ENCODE data around the gene TDRD7.

Gene TDRD7

GRCh38 chr9:97411789-97412625 is at the start of gene TDRD7:
Gene TDRD7 (plus strand): TSS chr9:97412096. CDS start chr9:97428466, 16,370 bp downstream.
- peak; percentile 90 to 94 for DNase-seq

GRCh38 chr9:97362777-97363545 is 48.9 kb upstream of the TDRD7 start:
- DNase-seq = no peak

DNA sequence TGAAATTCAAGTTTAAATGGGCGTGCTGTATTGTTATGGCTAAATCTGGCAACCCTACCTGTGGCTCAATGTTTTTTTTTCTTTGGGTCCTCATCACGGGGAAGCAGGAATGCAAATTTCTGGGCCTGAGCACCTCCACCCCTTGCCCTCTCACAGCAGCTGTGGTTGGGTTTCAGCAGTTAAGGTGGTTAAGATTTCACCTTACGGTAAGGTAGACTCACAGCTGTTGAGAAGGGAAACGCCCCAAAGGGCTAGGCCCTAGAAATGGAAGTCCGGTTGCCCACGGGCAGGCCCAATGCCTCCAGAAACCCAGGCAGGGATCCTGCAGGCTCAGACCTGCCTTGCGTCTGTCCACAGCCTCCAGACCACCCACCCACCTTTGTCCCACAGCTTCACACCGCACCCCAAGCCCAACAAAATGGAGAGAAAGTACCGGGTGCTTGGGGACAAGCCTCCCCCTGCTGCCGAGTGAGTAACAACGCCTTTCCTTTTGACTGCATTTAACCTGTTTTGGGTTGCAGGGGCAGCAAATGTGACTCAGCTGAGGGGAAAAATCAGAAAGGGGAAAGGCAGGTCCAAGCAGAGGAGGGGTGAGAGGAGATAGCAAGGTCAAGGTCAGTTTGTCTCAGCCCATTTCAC is 48.1 kb upstream of the TDRD7 start:
- no peak for DNase-seq

- no peak for DNase-seq
Observed at GRCh38 chr9:97364769-97365490, 47.0 kb upstream of the TDRD7 start.

- no peak for DNase-seq
Observed at GRCh38 chr9:97365634-97366033, 46.3 kb upstream of the TDRD7 start.

DNA sequence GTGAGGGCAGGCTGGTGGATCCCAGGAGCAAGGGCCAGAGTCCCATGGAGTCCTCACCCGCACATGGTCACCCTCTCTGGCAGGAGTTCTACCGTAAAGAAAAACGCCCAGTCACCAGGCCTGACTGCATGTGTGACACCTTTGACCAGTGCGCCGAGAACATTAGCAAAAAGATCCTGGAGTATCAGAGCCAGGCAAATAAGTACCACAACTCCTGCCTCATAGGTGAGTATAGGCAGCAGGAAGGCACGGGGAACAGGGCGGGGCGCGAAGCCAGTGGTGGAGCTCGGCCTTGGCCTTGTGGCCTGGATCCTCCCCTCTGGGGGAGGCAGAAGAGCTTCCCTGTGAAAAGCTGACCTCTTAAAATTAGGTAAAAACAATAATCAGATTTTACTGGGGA is 45.4 kb upstream of the TDRD7 start:
- no peak for DNase-seq

GRCh38 chr9:97366889-97367288 is 45.0 kb upstream of the TDRD7 start:
- no peak for DNase-seq

DNA sequence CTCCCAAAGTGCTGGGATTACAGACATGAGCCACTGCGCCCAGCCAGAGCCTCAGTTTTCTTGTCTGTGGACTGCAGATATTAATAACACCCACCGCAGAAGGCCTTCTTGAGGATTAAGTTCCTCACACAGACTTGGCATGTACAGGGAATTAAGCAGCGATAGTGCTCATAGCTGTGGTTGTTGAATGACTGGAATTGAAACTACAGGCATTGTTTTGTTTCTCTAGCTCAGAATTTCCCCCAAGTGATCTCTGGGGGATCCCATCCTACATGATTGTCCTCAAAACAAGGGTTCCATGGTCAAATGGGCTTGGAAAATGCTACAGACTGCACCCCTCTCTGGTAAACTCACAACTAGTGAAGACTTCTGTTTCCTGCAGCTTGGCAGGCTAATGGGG is 44.2 kb upstream of the TDRD7 start:
- no peak for DNase-seq

DNA sequence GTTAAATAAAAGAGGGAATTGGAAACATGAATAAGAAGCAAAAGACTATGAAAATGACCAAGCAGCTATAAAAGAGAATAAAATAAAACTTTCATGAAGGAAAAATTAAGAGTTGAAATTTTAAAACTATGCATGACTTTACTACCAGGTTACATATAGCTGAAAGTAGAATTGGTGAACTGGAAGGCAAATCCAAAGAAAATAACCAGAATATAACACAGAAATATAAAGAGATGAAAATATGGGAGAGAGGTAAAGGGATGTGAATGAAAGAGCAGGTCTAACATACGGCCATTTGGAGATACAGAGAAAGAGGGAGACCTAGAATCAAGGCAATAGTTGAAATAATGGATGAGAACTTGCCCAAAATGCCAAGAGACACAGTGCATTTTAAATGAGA is 42.9 kb upstream of the TDRD7 start:
- no peak for DNase-seq

DNA sequence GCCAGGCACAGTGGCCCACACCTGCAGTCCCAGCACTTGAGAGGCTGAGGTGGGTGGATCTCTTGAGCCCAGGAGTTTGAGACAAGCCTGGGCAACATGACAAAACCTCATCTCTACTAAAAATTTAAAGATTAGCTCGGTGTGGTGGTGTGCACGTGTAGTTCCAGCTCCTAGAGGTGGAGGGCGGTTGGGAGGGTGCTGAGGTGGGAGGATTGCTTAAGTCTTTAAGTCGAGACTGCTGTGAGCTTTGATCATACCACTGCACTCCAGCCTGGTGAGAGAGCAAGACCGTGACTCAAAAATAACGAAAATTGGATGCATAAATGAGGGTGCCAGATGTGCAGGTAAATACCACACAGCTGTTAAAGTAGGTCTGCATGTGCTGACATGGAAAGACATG is 39.3 kb upstream of the TDRD7 start:
- DNase-seq = no peak

DNA sequence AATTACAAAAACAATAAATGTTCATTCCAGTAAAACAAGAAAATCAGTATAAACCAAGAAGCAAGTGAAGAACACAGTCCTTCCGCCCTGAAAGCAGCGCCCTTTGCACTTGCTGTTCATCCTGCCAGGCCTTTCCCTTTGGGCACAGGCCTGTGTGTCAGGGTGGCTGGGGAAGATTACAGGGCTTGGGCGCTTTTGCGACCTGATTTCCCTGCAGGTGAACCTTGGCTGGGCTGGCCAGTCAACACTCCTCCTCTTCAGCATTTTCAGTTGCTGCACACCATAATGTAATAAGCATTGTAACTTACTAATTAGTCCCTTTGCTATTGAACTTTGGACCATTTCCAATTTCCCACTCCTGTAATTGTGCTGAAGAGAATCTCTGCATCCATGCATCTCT is 38.6 kb upstream of the TDRD7 start:
- DNase-seq = no peak

DNA sequence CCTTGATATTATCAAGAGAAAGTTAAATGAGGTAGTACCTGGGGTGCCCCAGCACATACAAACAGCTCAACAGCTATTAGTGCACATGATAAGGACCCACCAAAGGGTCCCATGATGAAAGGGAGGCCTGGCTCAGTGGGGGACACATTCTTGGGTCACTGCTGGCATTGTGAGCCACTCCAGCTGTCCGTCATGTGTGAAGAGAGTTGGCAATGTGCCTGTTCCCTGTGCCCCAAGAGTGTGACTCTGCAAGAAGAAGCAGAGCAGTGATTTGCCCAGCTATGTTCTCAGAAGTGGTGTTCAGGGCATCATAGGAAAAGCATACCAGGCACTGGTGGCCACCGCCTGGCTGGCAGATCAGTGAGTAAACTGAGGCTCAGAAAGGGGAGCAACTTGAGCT is 37.1 kb upstream of the TDRD7 start:
- DNase-seq = no peak

GRCh38 chr9:97376902-97377301 is 35.0 kb upstream of the TDRD7 start:
- no peak for DNase-seq

DNA sequence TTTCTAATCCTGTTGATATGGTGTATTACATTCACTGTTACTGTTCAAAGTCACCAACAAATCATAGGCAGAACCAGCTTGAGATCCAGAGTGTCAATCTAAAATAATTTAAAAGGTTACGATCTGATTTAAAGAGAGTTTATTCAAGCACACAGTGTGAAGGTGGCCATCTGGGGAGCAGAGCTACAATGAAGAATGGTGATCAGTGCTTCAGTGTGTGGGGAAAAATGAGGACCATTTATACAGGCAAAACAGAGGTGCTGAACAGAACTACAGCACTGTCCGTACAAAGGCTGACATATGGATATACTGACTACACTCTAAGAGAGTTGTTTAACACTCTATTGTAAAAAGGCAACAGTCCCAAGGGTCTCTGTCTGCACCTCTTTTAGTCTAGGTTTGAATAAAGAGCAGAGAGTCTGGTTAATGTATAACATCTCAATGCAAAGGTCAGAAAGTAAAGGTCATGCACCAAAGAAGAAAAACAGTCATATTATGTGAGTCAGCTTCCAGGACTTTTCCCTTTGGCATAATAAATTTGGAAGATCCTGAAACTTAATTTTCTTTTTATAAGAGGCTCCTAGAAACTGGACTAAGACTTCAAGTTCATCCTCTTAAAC is 29.7 kb upstream of the TDRD7 start:
- DNase-seq = no peak

- DNase-seq = no peak
Observed at GRCh38 chr9:97384406-97385262, 27.3 kb upstream of the TDRD7 start.

DNA sequence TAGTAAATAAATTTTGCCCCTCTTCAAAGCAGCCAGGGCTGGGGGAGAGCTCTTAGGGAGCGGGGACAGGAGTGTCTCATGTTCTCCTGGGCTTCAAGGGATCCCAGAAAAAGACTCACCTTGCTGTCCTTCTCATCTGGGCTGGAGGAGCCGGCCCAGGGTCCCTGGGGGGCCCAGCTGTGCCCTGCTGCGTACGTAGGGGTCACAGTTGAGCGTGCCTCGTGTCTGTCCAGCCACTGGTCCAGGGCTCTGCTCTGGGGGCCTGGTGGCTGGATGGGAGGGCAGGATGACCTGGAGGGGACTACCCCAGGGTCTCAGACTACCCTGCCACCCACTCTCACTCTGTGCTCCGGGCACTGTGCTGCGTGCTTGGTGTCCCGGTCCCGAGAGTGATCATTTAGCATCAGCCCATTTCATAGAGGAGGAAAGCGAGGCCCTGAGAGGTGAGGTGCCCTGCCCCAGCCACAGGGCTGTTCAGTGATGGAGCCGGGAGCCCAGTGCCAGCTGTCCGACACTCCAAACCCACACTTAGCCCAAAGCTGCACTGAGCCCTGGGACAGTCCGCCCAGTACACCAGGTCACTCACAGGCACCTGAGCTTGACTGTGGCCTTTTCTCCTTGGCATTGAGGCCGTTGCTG is 26.2 kb upstream of the TDRD7 start:
- no peak for DNase-seq

GRCh38 chr9:97386265-97386633 is 25.6 kb upstream of the TDRD7 start:
- no peak for DNase-seq

DNA sequence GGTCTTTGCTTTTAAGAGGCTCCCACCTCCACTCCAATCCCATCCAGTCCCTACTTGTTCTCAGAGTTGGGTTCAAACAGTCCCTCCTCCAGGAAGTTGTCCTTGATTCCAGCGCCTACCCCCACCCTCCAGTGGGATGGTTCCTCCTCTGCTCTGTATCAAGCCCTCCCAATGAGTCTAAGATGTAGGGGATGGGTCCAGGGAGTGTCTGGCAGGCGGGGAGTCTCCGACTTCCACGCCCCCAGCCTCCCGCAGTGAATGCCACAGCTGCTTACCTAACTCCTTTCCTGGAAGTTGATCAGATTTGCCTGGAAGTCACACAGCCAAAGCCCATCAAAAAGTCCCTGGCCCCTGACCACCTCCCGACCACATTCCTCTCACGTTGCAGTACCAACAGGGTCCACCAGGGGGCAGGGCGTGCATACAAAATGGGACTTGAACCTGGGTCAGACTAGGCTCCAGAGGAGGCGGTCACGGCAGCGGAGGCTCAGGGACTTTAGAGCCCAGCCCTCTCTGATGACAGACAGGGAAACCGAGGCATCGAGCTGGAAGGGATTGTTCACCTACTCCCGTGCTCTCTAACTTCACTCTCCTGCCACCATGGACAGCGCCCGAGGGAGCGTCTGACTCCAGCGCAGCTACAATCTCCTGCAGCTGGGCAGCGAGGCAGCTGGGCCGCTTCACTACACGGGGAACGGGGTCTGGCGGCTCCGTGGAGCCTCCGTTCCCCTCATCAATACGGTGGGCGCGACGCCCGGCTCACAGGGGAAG is 25.0 kb upstream of the TDRD7 start:
- DNase-seq = peak; percentile 53 to 73

GRCh38 chr9:97387504-97387886 is 24.4 kb upstream of the TDRD7 start:
- DNase-seq = no peak

DNA sequence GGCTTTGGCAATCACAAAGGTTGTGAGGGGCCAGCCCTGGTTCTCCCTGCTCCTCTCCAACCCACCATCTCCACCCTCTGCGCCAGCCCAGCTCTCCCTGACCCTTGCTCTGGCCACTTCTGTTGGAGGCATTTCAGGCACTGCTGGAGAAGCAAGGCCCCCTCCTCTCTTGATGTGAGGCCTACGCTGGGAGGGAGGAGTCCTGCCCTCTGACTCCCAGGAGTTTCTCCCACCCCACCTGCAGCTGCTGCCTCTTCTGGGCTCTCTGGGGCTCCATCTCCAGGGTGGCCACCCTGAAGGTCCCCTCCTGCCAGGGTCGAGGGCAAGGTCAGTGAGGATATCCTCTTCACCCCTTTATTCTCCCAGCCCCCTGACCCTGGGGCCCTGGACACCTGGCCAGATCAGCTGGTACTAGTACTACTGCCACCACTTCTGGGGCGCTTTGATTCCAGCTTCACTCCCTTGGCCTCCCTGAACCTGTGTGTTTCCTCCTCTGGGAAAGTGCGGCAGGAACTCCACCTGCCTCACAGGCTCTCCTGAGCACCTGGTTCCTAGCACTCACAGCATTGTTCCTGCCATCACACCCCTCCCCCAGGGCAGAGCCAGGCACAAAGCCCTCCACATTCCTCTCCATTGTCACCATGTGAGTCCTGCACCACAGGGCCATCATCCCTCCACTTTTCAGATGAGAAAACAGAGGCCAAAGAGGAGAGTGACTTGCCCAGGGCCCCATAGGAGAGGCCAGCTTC is 23.8 kb upstream of the TDRD7 start:
- no peak for DNase-seq

Measured in stimulated activated CD4-positive, alpha-beta T cell treated with anti-CD3 and anti-CD28 coated beads, Interleukin-4, amount 100 ng/mL, for 4 hours (primary cell).